COLO668 (cell line): ENCODE results near the gene TEX11.
"Not testable (repeated sequence)": the region's sequence is repeated elsewhere in the genome, so short reads cannot be mapped to it uniquely, and the experiment has no call there.

Experiments used
- DNase-seq: peaks from one replicate; lab custom pipeline; 2025; ENCODE audit not compliant: unreplicated experiment; lab: John Stamatoyannopoulos, UW

TEX11 gene

DNA sequence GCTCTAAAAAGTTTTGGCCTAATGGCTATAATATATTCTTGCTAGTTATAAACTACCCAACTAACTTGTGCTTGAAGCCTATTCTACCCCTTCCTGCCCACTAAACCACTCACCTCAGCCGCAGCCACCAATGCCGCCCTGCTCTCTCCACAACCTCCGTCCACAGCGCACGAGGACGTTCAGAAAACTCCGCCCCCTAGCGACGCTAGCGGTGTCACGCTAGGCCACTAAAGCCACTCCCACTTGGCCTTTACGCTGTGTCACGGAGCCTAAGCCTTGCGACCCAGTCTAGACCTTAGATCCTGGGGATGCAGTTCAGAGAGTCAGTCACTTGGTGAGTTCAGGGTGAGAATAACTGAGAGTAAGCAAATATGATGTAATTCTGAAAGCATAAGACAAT, at the start of gene TEX11:
TSS of gene TEX11 (minus strand) at position 171 of the 400 bp plus-strand sequence. CDS start 922 bp downstream, outside the sequence.
- no peak for DNase-seq

DNA sequence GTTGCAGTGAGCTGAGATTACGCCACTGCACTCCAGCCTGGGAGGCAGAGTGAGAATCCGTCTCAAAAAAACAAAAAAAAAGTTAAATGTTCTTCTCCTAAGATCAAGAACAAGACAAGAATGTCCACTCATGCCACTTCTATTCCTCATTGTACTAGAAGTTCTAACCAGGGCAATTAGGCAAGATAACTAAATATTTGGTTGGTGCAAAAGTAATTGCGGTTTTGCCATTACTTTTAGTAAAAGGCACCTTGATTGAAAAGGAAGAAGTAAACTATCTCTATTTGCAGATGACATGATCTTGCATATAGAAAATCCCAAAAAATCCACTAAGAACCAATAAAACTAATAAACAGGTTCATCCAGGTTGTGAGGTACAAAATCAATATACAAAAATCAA, 46.4 kb upstream of the TEX11 start:
- no peak for DNase-seq

DNA sequence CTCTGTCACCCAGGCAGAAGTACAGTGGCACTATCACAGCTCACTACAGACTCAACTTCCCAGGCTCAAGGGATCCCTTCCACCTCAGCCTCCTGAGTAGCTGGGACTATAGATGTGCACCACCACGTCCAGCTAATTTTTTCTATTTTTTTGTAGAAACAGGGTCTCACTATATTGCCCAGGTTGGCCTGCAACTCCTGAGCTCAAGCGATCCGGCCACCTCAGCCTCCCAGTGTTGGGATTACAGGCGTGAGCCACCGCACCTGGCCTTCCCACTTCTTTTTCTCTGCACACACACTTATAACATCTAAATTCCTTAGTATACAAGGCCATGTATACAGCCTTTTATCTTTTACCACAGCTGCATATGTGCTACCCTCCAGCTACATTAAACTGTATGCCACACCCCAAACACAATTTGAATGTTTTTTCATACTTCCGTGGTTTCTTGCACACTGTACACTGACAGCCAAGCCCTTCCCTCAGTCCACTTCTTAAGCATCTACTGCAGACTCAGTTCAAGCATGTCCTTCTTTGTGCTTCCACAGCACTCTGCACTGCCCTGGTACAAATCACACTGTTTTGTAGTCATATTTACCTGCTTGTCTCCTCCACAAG, 15.9 kb upstream of the TEX11 start:
- DNase-seq = no peak

DNA sequence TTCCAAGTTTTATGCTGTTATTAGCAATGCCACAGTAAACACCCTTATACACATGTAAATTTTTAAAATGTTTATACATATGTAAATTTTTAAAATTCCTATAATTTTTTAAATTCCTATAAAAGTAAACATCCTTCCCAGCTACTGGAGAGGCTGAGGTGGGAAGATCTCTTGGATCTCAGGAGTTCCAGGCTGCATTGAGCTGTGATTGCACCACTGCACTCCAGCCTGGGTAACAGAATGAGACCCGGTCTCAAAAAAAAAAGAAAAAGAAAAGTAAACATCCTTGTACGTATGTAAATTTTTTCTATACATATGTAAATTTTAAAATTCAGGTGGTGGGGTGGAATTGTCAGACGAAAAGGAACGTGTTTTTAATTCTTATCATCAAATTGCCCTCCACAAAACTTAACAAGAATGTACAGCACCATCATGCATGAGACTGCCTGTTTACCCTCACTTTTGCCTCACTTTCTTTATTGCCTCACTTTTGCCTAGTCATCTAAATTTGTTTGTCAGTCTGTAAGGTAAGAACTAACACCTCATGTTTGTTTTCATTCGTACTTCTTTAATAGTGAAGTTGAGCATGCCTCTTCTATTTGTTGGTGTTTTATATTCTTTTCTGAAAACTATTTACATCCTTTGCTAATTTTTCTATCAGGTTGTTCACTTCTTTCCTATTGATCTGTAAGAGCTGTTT, 14.4 kb upstream of the TEX11 start:
- DNase-seq = no peak

DNA sequence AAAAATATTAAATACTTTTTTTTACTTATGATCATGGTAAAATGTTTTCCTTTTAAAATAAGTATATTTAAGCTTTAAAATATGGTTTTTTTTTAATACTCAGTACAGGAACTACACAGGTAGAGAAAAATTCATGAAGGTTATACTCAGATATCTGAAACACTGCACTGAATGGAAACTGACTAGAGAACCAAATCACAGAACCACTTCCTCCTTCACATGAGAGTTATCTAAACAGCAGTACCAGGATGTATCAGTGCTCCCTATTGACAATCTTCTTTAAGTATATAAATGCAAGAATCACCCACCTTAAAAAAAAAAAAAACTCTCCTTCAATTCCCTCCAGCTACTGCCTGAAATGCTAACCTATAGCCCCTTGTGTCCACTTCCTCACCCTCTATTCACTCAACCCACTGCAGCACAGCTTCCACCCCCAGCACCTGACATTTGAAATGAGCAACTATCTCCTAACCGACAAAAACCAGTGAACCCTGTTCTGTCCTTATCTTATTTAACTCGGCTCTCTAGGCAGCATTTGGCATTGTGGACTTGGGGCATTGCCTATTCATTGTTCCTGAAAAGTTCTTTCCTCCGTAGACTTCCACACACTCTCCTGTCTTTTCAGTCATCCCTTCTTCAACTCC, 13.3 kb upstream of the TEX11 start:
- DNase-seq = no peak

DNA sequence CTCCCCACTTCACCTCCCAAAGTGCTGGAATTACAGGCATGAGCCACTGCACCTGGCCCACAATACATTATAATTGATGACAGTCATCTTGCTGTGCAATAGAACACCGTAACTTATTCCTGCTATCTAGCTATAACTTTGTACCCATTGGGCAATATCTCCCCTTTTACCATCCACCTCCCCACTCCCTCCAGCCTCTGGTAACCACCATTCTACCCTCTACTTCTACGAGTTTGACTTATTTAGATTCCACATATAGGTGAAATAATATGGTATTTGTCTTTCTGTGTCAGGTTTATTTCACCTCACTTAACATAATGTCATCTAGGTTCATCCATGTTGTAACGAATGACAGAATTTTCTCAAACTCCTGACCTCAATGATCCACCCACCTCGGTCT, 8.2 kb upstream of the TEX11 start:
- DNase-seq = no peak

DNA sequence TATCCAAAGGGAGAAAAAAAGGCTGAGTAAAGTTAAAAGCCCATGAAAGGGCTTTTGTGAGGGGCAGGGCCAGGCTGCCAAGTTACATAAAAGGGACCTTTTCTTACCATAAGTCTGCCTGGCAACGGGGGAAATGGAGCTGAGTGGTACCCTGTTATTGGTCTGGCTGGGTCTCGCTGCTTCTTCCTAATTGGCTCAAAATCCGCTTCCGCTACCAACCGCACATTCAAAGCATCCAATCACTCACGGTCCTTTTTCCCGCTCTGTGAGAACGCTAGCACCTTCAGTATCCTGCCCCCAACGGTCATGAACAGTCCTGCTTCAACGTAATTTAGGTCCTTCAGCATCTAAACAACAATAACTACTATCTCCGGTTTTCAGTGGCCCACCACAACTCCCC, 611 bp downstream of the TEX11 start:
- DNase-seq = no peak

DNA sequence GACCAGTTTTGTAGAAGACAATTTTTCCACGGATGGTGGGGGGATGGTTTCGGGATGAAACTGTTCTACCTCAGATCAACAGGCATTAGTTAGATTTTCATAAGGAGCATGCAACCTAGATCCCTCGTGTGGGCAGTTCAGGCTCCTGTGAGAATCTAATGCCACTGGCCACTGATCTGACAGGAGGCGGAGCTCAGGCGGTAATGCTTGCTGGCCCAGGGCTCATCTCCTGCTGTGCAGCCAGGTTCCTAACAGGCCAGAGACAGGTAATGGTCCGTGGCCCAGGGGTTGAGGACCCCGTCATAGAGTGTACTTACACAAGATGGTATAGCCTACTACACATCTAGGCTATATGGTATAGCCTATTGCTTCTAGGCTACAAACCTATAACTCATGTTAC, 7.0 kb downstream of the TEX11 start:
- DNase-seq = no peak

DNA sequence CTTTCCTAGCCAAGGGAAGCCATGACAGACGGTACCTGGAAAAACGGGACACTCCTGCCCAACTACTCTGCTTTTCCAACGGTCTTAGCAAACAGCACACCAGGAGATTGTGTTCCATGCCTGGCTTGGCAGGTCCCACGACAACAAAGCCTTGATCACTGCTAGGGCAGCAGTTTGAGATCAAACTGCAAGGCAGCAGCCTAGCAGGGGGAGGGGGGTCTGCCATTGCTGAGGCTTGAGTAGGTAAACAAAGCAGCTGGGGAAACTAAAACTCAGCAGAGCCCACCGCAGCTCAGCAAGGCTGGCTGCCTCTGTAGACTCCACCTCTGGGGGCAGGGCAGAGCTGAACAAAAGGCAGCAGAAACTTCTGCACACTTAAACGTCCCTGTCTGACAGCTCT, 18.1 kb downstream of the TEX11 start:
- not testable (repeated sequence) for DNase-seq

DNA sequence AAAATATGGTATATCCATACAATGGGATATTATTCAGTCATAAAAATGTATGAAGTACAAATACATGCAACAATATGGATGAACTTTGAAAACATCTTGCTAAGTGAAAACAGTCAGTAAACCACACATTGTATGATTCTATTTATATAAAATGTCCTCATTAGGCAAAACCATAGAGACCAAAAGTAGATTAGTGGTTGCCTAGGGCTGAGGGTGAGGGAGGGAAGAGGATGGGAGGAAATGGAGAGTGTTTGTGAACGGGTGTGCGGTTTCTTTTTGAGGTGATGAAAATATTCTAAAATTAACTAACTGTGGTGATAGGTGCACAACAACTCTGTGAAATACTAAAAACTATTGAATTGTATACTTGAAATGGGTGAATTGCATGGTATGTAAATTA, 29.6 kb downstream of the TEX11 start:
- DNase-seq = no peak

DNA sequence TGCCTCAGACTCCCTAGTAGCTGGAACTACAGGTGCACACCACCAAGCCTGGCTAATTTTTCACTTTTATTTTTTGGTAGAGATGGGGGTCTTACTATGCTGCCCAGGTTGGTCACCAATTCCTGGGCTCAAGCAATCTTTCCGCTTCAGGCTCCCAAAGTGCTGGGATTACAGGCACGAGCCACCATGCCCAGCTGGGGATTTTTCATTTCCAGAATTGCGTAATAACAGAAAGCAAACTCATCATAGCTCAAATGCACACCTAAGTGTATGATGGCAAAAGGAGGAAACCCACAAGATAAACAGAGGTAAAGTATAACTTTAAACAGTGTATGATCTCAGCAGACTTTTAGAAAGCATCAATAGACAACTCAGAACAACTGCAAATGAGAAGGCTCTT, 56.2 kb downstream of the TEX11 start:
- no peak for DNase-seq

DNA sequence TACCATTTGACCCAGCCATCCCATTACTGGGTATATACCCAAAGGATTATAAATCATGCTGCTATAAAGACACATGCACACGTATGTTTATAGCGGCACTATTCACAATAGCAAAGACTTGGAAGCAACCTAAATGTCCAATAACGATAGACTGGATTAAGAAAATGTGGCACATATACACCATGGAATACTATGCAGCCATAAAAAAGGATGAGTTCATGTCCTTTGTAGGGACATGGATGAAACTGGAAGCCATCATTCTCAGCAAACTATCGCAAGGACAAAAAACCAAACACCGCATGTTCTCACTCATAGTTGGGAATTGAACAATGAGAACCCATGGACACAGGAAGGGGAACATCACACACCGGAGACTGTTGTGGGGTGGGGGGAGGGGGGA, 64.4 kb downstream of the TEX11 start:
- not testable (repeated sequence) for DNase-seq

DNA sequence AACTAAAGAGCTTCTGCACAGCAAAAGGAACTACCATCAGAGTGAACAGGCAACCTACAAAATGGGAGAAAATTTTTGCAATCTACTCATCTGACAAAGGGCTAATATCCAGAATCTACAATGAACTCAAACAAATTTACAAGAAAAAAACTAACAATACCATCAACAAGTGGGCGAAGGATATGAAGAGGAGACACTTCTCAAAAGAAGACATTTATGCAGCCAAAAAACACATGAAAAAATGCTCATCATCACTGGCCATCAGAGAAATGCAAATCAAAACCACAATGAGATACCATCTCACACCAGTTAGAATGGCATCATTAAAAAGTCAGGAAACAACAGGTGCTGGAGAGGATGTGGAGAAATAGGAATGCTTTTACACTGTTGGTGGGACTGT, 64.9 kb downstream of the TEX11 start:
- DNase-seq = not testable (repeated sequence)

DNA sequence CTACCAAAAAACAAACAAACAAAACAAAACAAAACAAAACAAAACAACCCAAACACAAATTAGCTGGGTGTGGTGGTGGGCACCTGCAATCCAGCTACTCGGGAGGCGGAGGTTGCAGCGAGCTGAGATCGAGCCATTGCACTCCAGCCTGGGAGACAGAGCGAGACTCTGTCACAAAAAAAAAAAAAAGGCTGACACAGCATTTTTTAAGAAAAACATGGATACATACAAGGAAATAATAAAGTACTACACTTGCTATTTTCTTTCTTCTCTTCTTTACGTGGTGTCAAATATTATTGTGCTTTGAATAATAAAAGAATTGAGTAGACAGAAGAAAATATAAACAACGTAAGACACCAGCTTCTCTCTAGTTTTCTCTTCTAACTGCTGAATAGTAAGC, 73.9 kb downstream of the TEX11 start:
- no peak for DNase-seq

DNA sequence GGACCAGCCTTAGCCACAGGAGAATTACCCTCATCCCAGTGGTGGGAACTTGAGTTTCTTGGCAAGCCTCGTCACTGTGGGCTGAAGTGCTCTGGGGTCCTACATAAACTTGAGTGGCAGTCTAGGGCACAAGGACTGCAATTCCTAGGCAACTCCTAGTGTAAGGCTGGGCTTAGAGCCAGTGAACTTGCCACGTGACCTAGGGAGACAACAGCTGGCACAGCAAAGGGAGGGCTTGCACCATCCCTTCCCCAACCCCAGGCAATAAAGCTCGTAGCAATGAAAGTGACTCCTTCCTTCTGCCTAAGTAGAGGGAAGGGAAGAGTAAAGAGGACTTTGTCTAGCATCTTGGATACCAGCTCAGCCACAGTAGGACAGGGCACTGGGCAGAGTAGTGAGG, 81.8 kb downstream of the TEX11 start:
- no peak for DNase-seq

DNA sequence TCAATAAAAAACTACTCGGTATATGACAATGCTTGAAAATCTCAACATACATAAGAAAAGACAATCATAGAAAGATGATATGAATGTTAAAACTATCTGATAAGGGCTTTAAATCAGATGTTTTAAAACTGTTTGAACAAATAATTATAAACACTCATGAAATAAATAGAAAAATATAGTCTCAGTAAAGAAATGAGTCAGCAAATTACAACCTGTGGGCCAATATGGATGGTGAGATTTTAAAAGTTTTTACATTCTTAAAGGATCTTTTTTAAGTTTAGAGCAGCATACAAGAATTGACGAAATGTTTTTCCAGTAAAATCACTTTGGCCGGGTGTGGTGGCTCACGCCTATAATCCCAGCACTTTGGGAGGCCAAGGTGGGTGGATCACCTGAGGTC, 83.1 kb downstream of the TEX11 start:
- DNase-seq = no peak

DNA sequence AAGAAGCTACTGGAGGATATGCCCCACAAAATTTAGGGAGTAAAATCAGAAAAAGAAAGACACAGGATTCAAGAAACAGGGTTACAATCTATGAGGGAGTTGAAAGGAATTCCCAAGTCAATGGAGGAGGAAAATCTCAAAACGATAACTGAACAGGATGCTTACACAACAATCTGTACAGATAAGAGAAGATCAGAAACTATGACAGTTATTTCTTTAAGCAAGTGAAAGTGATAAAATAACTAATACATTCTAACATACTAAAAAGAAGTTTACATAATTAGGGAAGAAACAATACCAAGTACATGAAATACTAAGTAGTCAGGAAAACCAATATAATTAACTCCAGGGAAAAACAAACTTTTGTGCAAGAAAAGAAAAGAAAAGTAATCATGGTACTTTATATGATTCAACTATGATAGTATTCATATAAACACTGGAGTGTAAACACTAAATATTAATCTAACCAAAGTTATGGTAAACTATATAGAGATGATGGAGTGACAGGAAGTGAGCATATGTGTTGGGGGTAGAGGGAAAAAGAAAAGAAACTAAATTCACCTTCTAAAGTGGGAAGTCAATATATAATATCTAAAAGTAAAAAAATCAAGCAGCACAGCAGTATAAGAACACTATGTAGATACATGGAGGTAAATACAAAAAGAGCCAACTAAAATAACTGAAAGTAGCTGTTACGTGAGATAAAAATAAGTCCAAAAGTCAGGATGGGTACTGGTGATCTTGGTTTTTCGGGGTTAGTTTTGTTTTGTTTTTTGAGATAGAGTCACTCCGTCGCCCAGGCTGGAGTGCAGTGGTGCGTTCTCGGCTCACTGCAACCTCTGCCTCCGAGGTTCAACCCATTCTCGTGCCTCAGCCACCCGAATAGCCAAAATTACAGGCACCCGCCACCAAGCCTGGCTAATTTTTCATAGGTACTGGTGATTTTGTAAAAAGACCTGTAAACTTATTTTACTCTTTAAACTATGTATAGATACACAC, 99.3 kb downstream of the TEX11 start:
- DNase-seq = no peak

DNA sequence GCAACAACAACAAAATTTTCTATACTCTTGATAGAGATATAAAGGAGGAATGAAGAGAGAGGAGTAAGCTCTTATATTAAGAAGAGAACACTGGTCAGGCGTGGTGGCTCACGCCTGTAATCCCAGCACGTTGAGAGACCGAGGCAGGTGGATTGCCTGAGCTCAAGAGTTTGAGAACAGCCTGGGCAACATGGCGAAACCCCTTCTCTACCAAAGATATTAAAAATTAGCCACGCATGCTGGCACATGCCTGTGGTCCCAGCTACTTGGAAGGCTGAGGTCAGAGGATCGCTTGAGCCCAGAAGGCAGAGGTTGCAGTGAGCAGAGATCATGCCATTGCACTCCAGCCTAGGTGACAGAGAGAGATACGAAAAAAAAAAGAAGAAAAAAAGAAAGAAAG, 102.4 kb downstream of the TEX11 start:
- no peak for DNase-seq

DNA sequence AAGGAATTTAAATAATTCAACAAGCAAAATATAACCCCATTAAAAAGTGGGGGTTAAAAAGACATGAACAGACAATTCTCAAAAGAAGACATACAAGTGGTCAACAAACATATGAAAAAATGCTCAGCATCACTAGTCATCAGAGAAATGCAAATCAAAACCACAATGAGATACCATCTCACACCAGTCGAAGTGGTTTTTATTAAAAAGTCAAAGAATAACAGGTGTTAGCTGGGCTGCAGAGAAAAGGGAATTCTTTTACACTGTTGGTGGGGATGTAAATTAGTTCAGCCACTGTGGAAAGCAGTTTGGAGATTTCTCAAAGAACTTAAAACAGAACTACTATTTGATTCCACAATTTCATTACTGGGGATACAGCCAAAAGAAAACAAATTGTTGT, 111.8 kb downstream of the TEX11 start:
- not testable (repeated sequence) for DNase-seq

DNA sequence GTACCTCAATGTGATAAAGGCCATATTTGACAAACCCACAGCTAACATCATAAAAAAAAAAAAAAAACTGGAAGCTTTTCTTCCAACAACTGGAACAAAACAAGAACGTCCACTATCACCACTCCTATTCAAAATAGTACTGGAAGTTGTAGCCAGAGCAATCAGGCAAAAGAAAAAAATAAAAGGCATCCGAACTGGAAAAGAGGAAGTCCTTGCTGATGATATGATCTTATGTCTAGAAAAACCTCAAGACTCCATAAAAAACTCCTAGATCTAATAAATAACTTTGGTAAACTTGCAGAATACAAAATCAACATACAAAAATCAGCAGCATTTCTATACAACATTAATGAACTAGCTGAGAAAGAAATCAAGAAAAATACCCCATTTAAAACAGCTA, 134.3 kb downstream of the TEX11 start:
- no peak for DNase-seq

DNA sequence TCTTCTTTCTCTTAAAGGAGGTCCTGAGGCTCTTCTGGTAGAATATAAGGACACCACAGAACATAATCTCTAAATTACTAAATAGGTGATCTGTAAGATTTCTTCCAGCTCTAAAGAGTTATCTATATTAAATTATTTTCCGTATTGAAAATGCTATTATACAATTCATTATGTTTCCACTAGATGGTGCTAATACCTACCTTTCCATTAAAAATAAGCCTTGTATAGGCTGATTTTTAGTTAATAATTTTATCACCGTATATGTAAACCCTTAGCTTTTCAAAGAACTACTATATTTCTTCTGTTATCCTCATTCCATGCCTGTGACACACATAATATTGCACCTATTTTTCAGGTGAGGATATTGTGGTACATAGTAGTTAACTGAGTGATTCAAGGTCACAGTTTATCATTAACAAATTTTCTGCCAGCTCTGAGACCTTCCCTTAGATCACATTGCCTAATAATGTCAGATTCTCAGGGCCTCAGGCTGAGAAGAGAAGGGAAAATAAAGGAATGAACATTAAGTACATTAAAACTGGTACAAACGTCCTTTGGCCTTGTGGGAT, 138.8 kb downstream of the TEX11 start:
- DNase-seq = no peak
